Endothelial cell of umbilical vein (primary cell): ENCODE data around the gene TMEM82. TPM values are rescaled to one million over a fixed set of nuclear protein-coding genes. Genes with fewer than 3 reads are reported as not detected.

ENCODE experiments used
- BruUV-seq: library from RNA; stranded (reverse); fragments of 400-500 nt; replicated peaks from 2 replicates; lab custom pipeline; 2021; lab: Mats Ljungman, UMichigan
- CTCF ChIA-PET: fragments of 300-600, 350-600 bp; sonication (Branson Sonifier 250); formaldehyde crosslinking; loops from one replicate; lab custom pipeline; 2021; ENCODE audit warnings: antibody characterized with exemption, inconsistent platforms; lab: Charles Lee
- POLR2A ChIA-PET: fragments of 300-600, 350-600 bp; sonication (Branson Sonifier 250); formaldehyde crosslinking; loops from one replicate; lab custom pipeline; 2021; ENCODE audit warnings: antibody characterized with exemption, inconsistent platforms; lab: Charles Lee
- DNase-seq: peaks from one replicate; pipeline ENCODE4 v3.0.0-alpha.2; 2011; ENCODE audit warnings: low read depth, low spot score
- FAIRE-seq: peaks from 2 replicates; lab custom pipeline; 2011; peaks lifted over from hg19 to GRCh38; lab: Jason Lieb, UNC
- H2AFZ ChIP-seq: 2 replicates; pipeline ENCODE4 v1.6.0; 2012; ENCODE audit warnings: low read depth, low read length, control low read depth, inconsistent platforms
- H3K27ac ChIP-seq: 2 replicates; pipeline ENCODE4 v1.5.1; 2011; ENCODE audit warnings: low read depth, mild to moderate bottlenecking, control low read depth, low read length, moderate library complexity; ENCODE audit not compliant: insufficient read depth
- H3K27me3 ChIP-seq, 2 experiments: 2 replicates each; pipeline versions ENCODE4 v1.6.0 to v1.6.1; 2011; ENCODE audit warnings: low read length in 2 of 2, mixed read lengths in 1 of 2; ENCODE audit not compliant: control insufficient read depth in 2 of 2, insufficient read depth in 2 of 2
- H3K36me3 ChIP-seq, 2 experiments: 2 replicates in 1 of 2; 3 replicates in 1 of 2; pipeline ENCODE4 v1.5.1; 2011; ENCODE audit warnings: low read length in 2 of 2, mild to moderate bottlenecking in 1 of 2, moderate library complexity in 1 of 2; ENCODE audit not compliant: control insufficient read depth in 2 of 2, insufficient read depth in 2 of 2; ENCODE audit errors: extremely low read depth in 1 of 2
- H3K4me1 ChIP-seq: 3 replicates; pipeline ENCODE4 v1.5.1; 2011; ENCODE audit warnings: mild to moderate bottlenecking, low read length; ENCODE audit not compliant: control insufficient read depth, insufficient read depth; ENCODE audit errors: extremely low read depth
- H3K4me2 ChIP-seq: 2 replicates; pipeline ENCODE4 v1.6.1; 2011; ENCODE audit warnings: low read length, control low read depth, mixed read lengths; ENCODE audit not compliant: insufficient read depth
- H3K4me3 ChIP-seq, 3 experiments: fragments of 200-600 bp in 1 of 3; sonication (generic), shearing (Covaris generic) in 1 of 3; replicated peaks in 1 of 3; 2 replicates each; pipeline ENCODE4 v1.5.1; 2011 to 2016; ENCODE audit warnings: control low read depth in 3 of 3, low read length in 3 of 3, mild to moderate bottlenecking in 2 of 3, inconsistent platforms in 1 of 3, low read depth in 1 of 3, moderate library complexity in 1 of 3; ENCODE audit not compliant: insufficient read depth in 1 of 3
- H3K79me2 ChIP-seq: 2 replicates; pipeline ENCODE4 v1.6.0; 2012; ENCODE audit warnings: low read length, inconsistent platforms; ENCODE audit not compliant: control insufficient read depth, insufficient read depth
- H3K9ac ChIP-seq: replicated peaks from 2 replicates; pipeline ENCODE3; 2011; ENCODE audit warnings: low read length, control low read depth; ENCODE audit not compliant: insufficient read depth; ENCODE audit errors: extremely low read depth
- H3K9me1 ChIP-seq: replicated peaks from 3 replicates; pipeline ENCODE4 v1.6.0; 2011; ENCODE audit warnings: mild to moderate bottlenecking, low read length; ENCODE audit not compliant: control insufficient read depth, insufficient read depth; ENCODE audit errors: extremely low read depth
- H3K9me3 ChIP-seq: replicated peaks from 2 replicates; pipeline ENCODE4 v1.5.1; 2012; ENCODE audit warnings: low read length, inconsistent platforms; ENCODE audit not compliant: control insufficient read depth, insufficient read depth
- H4K20me1 ChIP-seq: replicated peaks from 2 replicates; pipeline ENCODE3; 2011; ENCODE audit warnings: mild to moderate bottlenecking, low read length; ENCODE audit not compliant: control insufficient read depth, insufficient read depth; ENCODE audit errors: extremely low read depth
- FOS ChIP-seq: IDR thresholded peaks from 2 replicates; pipeline ENCODE4 v1.6.1; 2011; ENCODE audit warnings: mild to moderate bottlenecking, low read length, moderate library complexity, borderline replicate concordance; ENCODE audit not compliant: insufficient read depth
- JUN ChIP-seq: IDR thresholded peaks from 2 replicates; pipeline ENCODE4 v1.6.1; 2011; ENCODE audit warnings: borderline replicate concordance, low read depth; ENCODE audit not compliant: insufficient read length, insufficient read depth
- MYC ChIP-seq: IDR thresholded peaks from one replicate; pipeline ENCODE4 v1.6.1; 2011; ENCODE audit warnings: mild to moderate bottlenecking, low read depth, low read length
- POLR2A ChIP-seq: IDR thresholded peaks from 2 replicates; pipeline ENCODE4 v1.6.1; 2012; ENCODE audit warnings: low read depth, mild to moderate bottlenecking, control low read depth, low read length
- POLR2AphosphoS5 ChIP-seq: IDR thresholded peaks from 2 replicates; pipeline ENCODE4 v1.6.1; 2012; ENCODE audit warnings: low read depth, mild to moderate bottlenecking, control low read depth, low read length, moderate library complexity; ENCODE audit not compliant: insufficient read depth
- dilution Hi-C: fragments of 300-500 bp; cut with MboI; formaldehyde crosslinking; loops from one replicate; pipeline ENCODE4 v1.15.0; 2019; ENCODE audit warnings: low sequenced_read_pairs; ENCODE audit not compliant: extremely low pct_ligation_motif_present
- intact Hi-C: fragments of 100-400 bp; cut with micrococcal nuclease; formaldehyde crosslinking; loops from one replicate; pipeline ENCODE4 v1.10.0; 2022
- polyA plus RNA-seq, 4 experiments: library from polyadenylated mRNA; depleted of rRNA in 3 of 4; stranded (reverse) in 3 of 4; unstranded in 1 of 4; fragments of >200 nt; gene quantifications; 2 replicates each; pipeline versions ENCODE4 v1.2.1 to v1.2.3, GENCODE V29; 2011 to 2012; ENCODE audit warnings: missing spikeins in 1 of 4
- total RNA-seq: library from RNA; stranded (reverse); gene quantifications from 2 replicates; pipeline ENCODE4 v1.2.3, GENCODE V29; 2021
- TF ChIP-seq, protein P1 (sequence below), 2 donors: IDR thresholded peaks; 1 replicate in 1 of 2; 2 replicates in 1 of 2; pipeline ENCODE4 v1.5.1; 2011; ENCODE audit warnings: low read length in 2 of 2, mild to moderate bottlenecking in 2 of 2, moderate library complexity in 2 of 2, control low read depth in 1 of 2, inconsistent platforms in 1 of 2, low read depth in 1 of 2; ENCODE audit not compliant: insufficient read depth in 1 of 2; ENCODE audit errors: extremely low read depth in 1 of 2

Gene TMEM82
- total and polyA plus RNA-seq, 2 donors (not counting 3 experiments of a cell fraction or from before 2014, with no cell fraction given), result not detected

GRCh38 chr1:15730936-15731335 is 11.4 kb upstream of the TMEM82 start:
- DNase-seq, result no peak
- Histone ChIP-seq H3K9me3 (no peaks in the 10 kb centered on the region), H3K9ac (no peak overlapping the region), H3K4me1 (no peaks in the 10 kb centered on the region), H3K9me1 (no peaks in the 10 kb centered on the region), H4K20me1 (no peaks in the 10 kb centered on the region), H3K27ac (no peak overlapping the region), H2AFZ (no peak overlapping the region), H3K4me3 (no peak overlapping the region), H3K4me2 (no peak overlapping the region), H3K36me3 (peaks cover 9 to 64% of the 10 kb centered on the region in 2 experiments), H3K27me3 (no peaks in the 10 kb centered on the region), H3K79me2 (no peaks in the 10 kb centered on the region)
- FAIRE-seq, result no peak
- dilution Hi-C loops (no loop called here), intact Hi-C loops (no loop called here)
- TF ChIP-seq POLR2AphosphoS5, result no peak
- TF ChIP-seq POLR2A, result no peak
- TF ChIP-seq JUN, result no peak
- TF ChIP-seq FOS, result no peak
- TF ChIP-seq MYC, result no peak
- TF ChIP-seq, protein P1, sequence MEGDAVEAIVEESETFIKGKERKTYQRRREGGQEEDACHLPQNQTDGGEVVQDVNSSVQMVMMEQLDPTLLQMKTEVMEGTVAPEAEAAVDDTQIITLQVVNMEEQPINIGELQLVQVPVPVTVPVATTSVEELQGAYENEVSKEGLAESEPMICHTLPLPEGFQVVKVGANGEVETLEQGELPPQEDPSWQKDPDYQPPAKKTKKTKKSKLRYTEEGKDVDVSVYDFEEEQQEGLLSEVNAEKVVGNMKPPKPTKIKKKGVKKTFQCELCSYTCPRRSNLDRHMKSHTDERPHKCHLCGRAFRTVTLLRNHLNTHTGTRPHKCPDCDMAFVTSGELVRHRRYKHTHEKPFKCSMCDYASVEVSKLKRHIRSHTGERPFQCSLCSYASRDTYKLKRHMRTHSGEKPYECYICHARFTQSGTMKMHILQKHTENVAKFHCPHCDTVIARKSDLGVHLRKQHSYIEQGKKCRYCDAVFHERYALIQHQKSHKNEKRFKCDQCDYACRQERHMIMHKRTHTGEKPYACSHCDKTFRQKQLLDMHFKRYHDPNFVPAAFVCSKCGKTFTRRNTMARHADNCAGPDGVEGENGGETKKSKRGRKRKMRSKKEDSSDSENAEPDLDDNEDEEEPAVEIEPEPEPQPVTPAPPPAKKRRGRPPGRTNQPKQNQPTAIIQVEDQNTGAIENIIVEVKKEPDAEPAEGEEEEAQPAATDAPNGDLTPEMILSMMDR (IDR thresholded peaks at IDR 0.05; ENCODE audit: extremely low read depth in 1 of 2, insufficient read depth in 1 of 2, low read depth in 1 of 2, low read length in 2 of 2), result no peak
- BruUV-seq, result no TSS peak
- ChIA-PET CTCF (interaction anchor here (0.7 kb wide), 1 partner anchor 17 kb away, joined by 3 read pairs; no protein-coding TSS in a partner anchor), POLR2A (no interaction called here)
